Activated naive CD4-positive, alpha-beta T cell treated with anti-CD3 and anti-CD28 coated beads, Interleukin-2, amount 50 U/mL, for 24 hours (primary cell): ENCODE results near the gene CAMK2N2.
"Not testable (repeated sequence)": the region's sequence is repeated elsewhere in the genome, so short reads cannot be mapped to it uniquely, and the experiment has no call there.

Experiments used
- H3K27ac Mint-ChIP-seq: one replicate; pipeline ENCODE4 v1.8.0; 2021; ENCODE audit warnings: mild to moderate bottlenecking, mixed read lengths
- H3K27me3 Mint-ChIP-seq: one replicate; pipeline ENCODE4 v1.8.0; 2021; ENCODE audit warnings: mixed read lengths
- H3K36me3 Mint-ChIP-seq: one replicate; pipeline ENCODE4 v1.8.0; 2021; ENCODE audit warnings: mixed read lengths
- H3K4me1 Mint-ChIP-seq: one replicate; pipeline ENCODE4 v1.8.0; 2021; ENCODE audit warnings: mixed read lengths
- H3K4me3 Mint-ChIP-seq: one replicate; pipeline ENCODE4 v1.8.0; 2021; ENCODE audit warnings: mild to moderate bottlenecking, mixed read lengths
- H3K9me3 Mint-ChIP-seq: one replicate; pipeline ENCODE4 v1.8.0; 2021; ENCODE audit warnings: mixed read lengths

CAMK2N2 gene

DNA sequence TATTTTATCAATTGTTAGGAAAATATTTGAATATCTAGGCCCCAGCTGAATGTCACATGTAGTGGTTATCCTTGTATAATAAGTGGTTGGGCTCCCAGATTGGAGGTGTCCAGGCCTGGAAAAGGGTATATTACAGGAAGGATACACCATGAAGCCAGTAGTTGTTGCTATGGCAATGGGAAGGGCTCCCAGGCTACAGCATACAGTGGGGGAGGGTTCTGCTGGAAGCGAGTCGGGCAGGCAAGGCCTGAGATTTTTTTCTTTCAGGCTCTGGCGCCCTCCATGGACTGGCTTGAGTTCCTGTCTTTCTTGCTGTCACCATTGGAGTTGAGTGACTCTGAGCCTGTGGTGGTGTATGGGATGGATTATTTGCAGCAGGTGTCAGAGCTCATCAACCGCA, 23.3 kb upstream of the CAMK2N2 start:
- Mint-ChIP-seq H3K4me1 (no peaks in the 10 kb centered on the region), H3K4me3 (no peak overlapping the region), H3K27me3 (peaks cover 3% of the 10 kb centered on the region), H3K9me3 (no peaks in the 10 kb centered on the region), H3K27ac (no peak overlapping the region), H3K36me3 (no peaks in the 10 kb centered on the region)

DNA sequence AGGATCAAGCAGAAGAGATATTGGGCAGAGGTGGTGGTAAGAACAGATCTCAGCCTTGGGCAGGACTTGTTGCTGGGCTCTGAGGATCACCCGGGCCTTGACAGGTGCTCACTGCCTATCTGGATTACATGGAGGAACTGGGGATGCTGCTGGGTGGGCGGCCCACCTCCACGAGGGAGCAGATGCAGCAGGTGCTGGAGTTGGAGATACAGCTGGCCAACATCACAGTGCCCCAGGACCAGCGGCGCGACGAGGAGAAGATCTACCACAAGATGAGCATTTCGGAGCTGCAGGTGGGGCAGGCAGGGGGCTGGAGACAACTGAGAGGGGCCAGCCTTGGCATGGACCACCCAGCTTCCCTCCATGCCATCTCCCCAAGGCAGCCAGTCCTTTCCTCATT, 22.3 kb upstream of the CAMK2N2 start:
- Mint-ChIP-seq H3K4me1 (no peaks in the 10 kb centered on the region), H3K27me3 (peaks cover 3% of the 10 kb centered on the region), H3K4me3 (no peak overlapping the region), H3K27ac (no peak overlapping the region), H3K9me3 (no peaks in the 10 kb centered on the region), H3K36me3 (no peaks in the 10 kb centered on the region)

DNA sequence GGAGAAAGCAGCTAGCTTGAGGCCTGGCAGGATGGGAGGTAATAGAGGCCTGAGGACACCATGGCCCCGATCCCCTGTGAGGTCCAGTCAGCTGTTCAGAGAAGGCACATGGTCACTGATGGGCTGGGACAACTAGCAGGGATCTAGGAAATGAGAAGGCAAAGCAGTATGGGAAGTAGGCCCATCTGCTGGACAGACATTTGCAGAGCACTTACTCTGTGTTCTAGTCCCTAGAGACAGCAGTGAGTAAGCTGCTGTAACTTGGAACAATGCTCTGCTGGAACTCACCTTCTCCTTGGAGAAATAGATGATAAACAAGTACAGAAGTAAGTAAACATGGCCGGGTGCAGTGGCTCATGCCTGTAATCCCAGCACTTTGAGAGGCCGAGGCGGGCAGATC, 21.6 kb upstream of the CAMK2N2 start:
- Mint-ChIP-seq H3K27me3 (peaks cover 6% of the 10 kb centered on the region), H3K4me1 (no peaks in the 10 kb centered on the region)

DNA sequence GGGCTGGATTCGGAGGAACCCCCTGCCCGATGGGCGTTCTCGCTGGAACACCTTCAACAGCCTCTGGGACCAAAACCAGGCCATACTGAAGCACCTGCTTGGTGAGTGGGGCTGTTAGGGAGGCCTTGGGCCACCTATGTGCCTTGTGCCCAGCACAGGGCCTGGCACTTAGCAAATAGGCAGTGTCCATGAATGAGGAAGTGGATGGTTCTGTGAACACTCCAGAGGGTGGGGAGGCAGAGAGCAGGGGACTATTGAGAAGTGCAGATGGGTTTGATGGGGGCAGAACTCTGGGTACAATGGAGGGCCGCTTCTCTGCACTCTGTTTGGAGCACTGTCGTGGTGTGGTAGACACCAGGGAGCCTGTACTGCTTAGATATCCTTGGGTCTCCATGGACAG, 16.0 kb upstream of the CAMK2N2 start:
- H3K36me3 Mint-ChIP-seq: no peaks in the 10 kb centered on the region
- H3K4me3 Mint-ChIP-seq: no peak overlapping the region
- no peak overlapping the region for H3K27ac Mint-ChIP-seq
- H3K27me3 Mint-ChIP-seq: peaks cover 20% of the 10 kb centered on the region
- no peaks in the 10 kb centered on the region for H3K9me3 Mint-ChIP-seq
- H3K4me1 Mint-ChIP-seq: peaks cover 5% of the 10 kb centered on the region

More for the DNA sequence above, 21.6 kb upstream of the CAMK2N2 start:
- Mint-ChIP-seq H3K36me3 (no peaks in the 10 kb centered on the region), H3K9me3 (no peaks in the 10 kb centered on the region), H3K27ac (no peak overlapping the region), H3K4me3 (no peak overlapping the region)

DNA sequence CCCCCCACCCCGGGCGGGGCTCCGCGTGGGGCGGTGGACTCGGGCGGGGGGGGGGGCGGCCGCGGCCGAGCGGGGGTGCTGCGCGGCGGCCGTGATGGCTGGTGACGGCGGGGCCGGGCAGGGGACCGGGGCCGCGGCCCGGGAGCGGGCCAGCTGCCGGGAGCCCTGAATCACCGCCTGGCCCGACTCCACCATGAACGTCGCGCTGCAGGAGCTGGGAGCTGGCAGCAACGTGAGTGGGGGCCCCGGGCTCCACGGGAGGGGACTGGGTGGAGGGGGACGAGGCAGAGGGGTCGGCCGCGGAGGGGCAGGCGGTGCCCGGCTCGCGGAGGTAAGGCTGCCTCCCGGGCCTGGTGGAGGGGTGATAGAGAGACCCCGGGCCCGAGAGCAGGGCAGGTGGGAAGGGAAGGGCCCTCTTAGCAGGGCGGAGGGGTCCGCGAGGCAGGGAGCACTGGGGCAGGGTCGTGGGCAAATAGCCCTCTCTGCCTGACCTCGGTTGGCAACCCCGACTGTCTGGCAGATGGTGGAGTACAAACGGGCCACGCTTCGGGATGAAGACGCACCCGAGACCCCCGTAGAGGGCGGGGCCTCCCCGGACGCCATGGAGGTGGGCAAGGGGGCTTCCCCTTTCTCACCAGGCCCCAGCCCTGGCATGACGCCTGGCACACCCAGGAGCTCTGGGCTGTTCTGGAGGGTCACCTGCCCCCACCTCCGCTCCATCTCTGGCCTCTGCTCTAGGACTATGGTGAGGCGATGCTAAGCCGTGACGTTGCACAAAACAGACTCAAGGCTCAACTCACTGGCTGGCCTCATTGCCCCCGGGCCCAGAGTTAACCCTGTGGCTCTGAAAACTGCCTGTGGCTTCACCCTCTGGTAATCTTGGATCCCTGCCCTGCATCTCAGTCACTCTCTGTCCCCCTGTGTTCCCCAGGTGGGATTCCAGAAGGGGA, 14.9 kb upstream of the CAMK2N2 start, which contains the start of gene ECE2:
ECE2 (plus strand) TSS at position 62 of the 950 bp plus-strand sequence; CDS start at position 194, 132 bp downstream.
- no peaks in the 10 kb centered on the region for H3K36me3 Mint-ChIP-seq
- no peak within 1 kb of the TSS for H3K27ac Mint-ChIP-seq
- no peaks in the 10 kb centered on the region for H3K9me3 Mint-ChIP-seq
- peaks cover 23% of the 10 kb centered on the region for H3K27me3 Mint-ChIP-seq
- H3K4me3 Mint-ChIP-seq: peak within 1 kb of the TSS; percentile 23
- H3K4me1 Mint-ChIP-seq: peaks cover 5% of the 10 kb centered on the region

DNA sequence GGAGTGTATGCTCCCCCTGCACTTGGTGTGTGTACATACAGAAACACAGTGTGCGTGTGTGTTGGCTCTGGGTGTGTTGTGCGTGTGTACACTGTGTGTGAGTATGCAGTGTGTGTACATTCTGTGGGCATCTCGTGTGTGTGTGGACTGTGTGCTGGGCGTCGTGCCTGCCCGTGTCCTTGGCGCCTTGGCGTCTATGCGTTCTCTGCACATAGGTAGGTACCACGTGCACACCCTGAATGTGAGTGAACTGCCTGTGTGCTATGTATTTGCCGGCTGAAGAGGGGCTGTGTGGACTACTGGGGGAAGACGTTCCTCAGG, 14.0 kb upstream of the CAMK2N2 start:
- Mint-ChIP-seq H3K36me3 (no peaks in the 10 kb centered on the region), H3K4me3 (peak overlapping the region; percentile 23), H3K9me3 (no peaks in the 10 kb centered on the region), H3K4me1 (peaks cover 5% of the 10 kb centered on the region), H3K27ac (no peak overlapping the region), H3K27me3 (peaks cover 23% of the 10 kb centered on the region)

DNA sequence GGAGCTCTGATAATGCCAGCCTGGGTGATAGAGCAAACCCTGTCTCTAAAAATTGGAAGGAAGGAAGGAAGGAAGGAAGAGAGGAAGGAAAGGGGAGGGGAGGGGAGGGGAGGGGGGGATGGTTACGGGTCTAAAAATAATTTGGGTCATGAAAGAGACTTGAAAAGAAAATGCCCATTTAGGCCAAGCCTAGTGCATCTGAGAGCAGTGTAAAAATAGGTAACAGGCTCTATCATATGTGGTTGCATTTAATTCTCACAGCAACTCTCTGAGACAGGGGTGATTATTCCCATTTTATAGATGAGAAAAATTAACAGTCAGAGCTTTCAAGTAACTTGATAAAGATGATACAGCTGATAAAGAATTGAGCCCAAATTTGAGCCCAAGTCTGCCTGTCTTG, 10.9 kb upstream of the CAMK2N2 start:
- H3K36me3 Mint-ChIP-seq: no peaks in the 10 kb centered on the region
- H3K9me3 Mint-ChIP-seq: no peaks in the 10 kb centered on the region
- H3K27ac Mint-ChIP-seq: no peak overlapping the region
- H3K27me3 Mint-ChIP-seq: peaks cover 25% of the 10 kb centered on the region
- peaks cover 5% of the 10 kb centered on the region for H3K4me1 Mint-ChIP-seq
- H3K4me3 Mint-ChIP-seq: no peak overlapping the region

DNA sequence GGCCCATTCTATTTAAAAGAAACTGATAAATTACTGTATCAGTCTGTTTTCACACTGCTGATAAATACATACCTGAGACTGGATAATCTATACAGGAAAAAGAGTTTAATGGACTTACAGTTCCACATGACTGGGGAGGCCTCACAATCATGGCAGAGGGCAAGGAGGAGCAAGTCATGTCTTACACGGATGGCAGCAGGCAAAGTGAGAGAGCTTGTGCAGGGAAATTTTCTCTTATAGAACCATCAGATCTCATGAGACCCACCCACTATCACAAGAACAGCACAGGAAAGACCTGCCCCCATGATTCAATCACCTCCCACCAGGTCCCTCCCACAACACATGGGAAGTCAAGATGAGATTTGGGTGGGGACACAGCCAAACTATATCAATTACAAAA, 5.9 kb upstream of the CAMK2N2 start:
- H3K27me3 Mint-ChIP-seq: peaks cover 23% of the 10 kb centered on the region
- not testable (repeated sequence) for H3K4me3 Mint-ChIP-seq, H3K27ac Mint-ChIP-seq, H3K4me1 Mint-ChIP-seq, H3K36me3 Mint-ChIP-seq, H3K9me3 Mint-ChIP-seq

DNA sequence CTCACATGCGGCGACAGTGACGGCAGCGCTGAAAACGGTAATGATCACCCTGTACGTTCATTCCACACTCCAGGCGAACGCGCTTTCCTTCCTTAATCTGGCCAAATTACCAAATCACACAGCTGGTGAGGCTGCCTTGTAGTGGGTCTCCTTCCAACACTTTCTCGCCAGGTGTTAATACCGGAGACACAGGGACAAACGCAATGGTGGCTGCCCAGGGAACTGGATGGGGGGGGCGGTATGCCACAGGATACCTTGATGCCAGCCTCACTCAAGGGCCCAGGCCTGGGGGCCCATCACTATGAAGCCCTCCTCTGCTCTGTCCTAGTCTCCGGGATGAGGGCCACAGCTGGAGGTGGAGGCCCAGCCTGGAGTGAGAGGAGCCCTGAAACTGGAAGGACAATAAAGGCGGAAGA, 1.4 kb upstream of the CAMK2N2 start:
- H3K36me3 Mint-ChIP-seq: peaks cover 7% of the 10 kb centered on the region
- H3K4me1 Mint-ChIP-seq: peaks cover 22% of the 10 kb centered on the region
- H3K4me3 Mint-ChIP-seq: peak overlapping the region; percentile 47
- no peaks in the 10 kb centered on the region for H3K9me3 Mint-ChIP-seq
- H3K27me3 Mint-ChIP-seq: peaks cover 26% of the 10 kb centered on the region
- peak overlapping the region; percentile 30 for H3K27ac Mint-ChIP-seq

GRCh38 chr3:184261854-184262763, 756 bp upstream of the CAMK2N2 start:
- Mint-ChIP-seq H3K27ac (peak overlapping the region; percentile 74), H3K9me3 (no peaks in the 10 kb centered on the region), H3K27me3 (peaks cover 23% of the 10 kb centered on the region), H3K4me3 (peak overlapping the region; percentile 97), H3K4me1 (peaks cover 22% of the 10 kb centered on the region), H3K36me3 (peaks cover 7% of the 10 kb centered on the region)

DNA sequence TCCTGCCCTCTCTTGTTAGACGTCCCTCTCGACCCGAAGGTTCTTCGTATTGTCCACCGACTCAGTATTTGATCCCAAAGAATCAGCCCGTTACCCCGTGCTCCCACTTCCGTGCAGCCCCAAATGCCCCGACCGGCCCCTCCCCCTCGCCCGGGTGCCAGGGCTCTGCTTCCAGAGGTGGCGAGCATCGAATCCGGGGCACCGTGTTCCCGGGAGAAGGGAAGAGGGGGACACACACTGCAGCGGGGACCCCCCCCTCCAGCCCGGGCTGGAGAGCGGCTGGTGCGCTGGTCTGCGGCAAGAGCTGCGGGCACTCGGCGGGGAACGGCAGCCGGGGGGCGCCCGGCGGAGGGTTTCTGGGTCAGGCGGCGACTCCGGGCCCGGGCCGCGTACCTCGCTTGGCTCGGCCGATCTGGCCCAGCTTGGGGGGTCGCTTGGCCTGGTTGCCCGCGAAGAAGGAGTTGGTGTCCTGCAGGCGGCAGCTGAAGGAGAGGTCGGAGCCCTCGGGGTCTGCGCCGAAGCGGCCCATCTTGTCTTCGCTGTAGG, 556 bp downstream of the CAMK2N2 start:
- Mint-ChIP-seq H3K4me1 (peaks cover 22% of the 10 kb centered on the region), H3K9me3 (no peaks in the 10 kb centered on the region), H3K27ac (peak overlapping the region; percentile 53), H3K27me3 (peaks cover 20% of the 10 kb centered on the region), H3K36me3 (peaks cover 7% of the 10 kb centered on the region), H3K4me3 (peak overlapping the region; percentile 86)

- peaks cover 7% of the 10 kb centered on the region for H3K36me3 Mint-ChIP-seq
Observed at GRCh38 chr3:184259878-184260723, 1.3 kb downstream of the CAMK2N2 start.

GRCh38 chr3:184259396-184259877, 1.9 kb downstream of the CAMK2N2 start:
- Mint-ChIP-seq H3K36me3 (peaks cover 7% of the 10 kb centered on the region), H3K4me3 (peak overlapping the region; percentile 77), H3K27me3 (peaks cover 17% of the 10 kb centered on the region), H3K9me3 (no peaks in the 10 kb centered on the region), H3K4me1 (peaks cover 26% of the 10 kb centered on the region), H3K27ac (no peak overlapping the region)

More at GRCh38 chr3:184259878-184260723, 1.3 kb downstream of the CAMK2N2 start:
- Mint-ChIP-seq H3K27ac (peak overlapping the region; percentile 53), H3K4me3 (peak overlapping the region; percentile 86), H3K4me1 (peaks cover 26% of the 10 kb centered on the region), H3K27me3 (peaks cover 20% of the 10 kb centered on the region), H3K9me3 (no peaks in the 10 kb centered on the region)

DNA sequence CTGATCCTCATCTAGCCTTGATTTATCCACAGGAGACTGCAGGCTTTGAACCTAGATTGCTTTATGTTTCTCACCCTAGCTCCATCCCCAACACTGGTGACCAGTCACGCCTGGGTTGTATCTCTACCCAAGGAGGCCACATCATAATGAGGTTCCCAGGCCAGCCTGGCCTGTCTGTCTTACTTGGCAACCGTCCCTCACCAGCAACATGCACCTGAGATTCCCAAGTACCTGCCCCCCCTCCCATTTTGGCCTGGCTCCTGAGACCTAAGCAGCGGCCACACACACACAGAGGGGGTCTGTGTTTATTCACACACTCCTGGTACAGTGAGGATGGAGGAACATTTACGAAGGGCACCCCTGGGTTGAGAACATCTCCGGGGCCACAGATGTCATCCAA, 2.4 kb downstream of the CAMK2N2 start:
- Mint-ChIP-seq H3K4me1 (peaks cover 26% of the 10 kb centered on the region), H3K27me3 (peaks cover 17% of the 10 kb centered on the region), H3K27ac (no peak overlapping the region), H3K4me3 (peak overlapping the region; percentile 77), H3K9me3 (no peaks in the 10 kb centered on the region), H3K36me3 (peaks cover 7% of the 10 kb centered on the region)
